Upper lobe of left lung (tissue), 4 donors: ENCODE results near the gene MTFMT.

Experiments
- POLR2A ChIP-seq, 4 donors: fragments of 450-650 bp; IDR thresholded peaks; one replicate each; pipeline ENCODE4 v1.5.1; 2016 to 2017; ENCODE audit warnings: antibody characterized with exemption in 4 of 4, mild to moderate bottlenecking in 2 of 4
- POLR2AphosphoS5 ChIP-seq, 2 donors: sonication (generic); formaldehyde crosslinking; IDR thresholded peaks; one replicate each; pipeline ENCODE4 v1.5.1; 2017; ENCODE audit warnings: antibody characterized with exemption in 2 of 2
- TF ChIP-seq, protein P1 (sequence below), 6 experiments: fragments of 450-650 bp in 4 of 6; fragments of 200-600 bp in 2 of 6; sonication (generic) in 2 of 6; IDR thresholded peaks; one replicate each; pipeline ENCODE4 v1.5.1; 2016 to 2019; ENCODE audit warnings: antibody characterized with exemption in 6 of 6

DNA sequence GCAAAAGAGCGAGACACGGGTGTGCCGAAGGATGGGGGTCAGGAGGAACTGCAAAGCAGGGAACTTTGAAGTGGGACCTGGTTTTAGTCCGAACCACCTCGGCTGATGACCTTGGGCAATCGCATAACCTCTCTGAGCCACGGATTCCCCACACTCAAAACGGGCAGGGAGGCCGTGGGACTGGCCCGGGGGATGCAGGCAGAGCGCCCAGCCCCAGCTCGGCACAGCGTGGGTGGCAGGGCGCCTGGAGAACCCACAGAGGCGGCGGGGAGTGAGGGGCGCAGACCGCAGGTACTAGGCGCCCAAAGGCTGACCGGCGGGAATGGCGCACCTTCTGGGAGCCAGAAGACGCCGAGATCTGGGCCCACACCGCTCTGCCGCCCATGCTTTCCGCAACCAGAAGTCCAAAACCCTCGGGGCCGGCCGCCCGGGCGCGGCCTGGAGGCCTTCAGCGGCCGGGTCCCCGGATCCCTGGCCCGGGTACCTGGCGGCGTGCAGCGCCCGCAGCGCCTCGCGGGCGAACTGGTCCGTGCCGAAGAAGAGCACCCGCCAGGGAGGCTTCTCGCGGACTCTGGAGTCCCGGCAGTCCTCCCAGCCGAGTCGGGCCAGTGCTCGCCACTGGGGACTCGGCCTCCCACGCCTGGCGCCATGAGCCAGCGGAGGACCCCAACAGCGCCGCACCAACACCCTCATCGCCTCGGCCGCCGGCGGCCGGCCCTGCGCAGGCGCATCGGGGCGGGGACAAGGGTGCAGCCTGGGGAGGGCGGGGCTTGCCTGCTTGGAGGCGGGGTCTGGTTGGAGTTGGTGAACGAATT lies at the start of gene MTFMT:
- TF ChIP-seq, protein P1, sequence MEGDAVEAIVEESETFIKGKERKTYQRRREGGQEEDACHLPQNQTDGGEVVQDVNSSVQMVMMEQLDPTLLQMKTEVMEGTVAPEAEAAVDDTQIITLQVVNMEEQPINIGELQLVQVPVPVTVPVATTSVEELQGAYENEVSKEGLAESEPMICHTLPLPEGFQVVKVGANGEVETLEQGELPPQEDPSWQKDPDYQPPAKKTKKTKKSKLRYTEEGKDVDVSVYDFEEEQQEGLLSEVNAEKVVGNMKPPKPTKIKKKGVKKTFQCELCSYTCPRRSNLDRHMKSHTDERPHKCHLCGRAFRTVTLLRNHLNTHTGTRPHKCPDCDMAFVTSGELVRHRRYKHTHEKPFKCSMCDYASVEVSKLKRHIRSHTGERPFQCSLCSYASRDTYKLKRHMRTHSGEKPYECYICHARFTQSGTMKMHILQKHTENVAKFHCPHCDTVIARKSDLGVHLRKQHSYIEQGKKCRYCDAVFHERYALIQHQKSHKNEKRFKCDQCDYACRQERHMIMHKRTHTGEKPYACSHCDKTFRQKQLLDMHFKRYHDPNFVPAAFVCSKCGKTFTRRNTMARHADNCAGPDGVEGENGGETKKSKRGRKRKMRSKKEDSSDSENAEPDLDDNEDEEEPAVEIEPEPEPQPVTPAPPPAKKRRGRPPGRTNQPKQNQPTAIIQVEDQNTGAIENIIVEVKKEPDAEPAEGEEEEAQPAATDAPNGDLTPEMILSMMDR (IDR thresholded peaks at IDR 0.05) = peak in 2 of 6 experiments; percentile 22 to 38
- TF ChIP-seq POLR2A (IDR thresholded peaks at IDR 0.05) (peak; percentile 61 to 95 (median 76)), POLR2AphosphoS5 (IDR thresholded peaks at IDR 0.05) (peak; percentile 90 to 99)
